HG02870 (cell line): ENCODE results near the gene SLC1A6.
"Not testable (repeated sequence)": the region's sequence is repeated elsewhere in the genome, so short reads cannot be mapped to it uniquely, and the experiment has no call there.

Experiments
- ATAC-seq: cut with Tn5 transposase; IDR thresholded peaks from one replicate; pipeline ENCODE4 v1.9.1; 2021; ENCODE audit warnings: mild to moderate bottlenecking, moderate library complexity; ENCODE audit not compliant: unreplicated experiment

SLC1A6 gene

DNA sequence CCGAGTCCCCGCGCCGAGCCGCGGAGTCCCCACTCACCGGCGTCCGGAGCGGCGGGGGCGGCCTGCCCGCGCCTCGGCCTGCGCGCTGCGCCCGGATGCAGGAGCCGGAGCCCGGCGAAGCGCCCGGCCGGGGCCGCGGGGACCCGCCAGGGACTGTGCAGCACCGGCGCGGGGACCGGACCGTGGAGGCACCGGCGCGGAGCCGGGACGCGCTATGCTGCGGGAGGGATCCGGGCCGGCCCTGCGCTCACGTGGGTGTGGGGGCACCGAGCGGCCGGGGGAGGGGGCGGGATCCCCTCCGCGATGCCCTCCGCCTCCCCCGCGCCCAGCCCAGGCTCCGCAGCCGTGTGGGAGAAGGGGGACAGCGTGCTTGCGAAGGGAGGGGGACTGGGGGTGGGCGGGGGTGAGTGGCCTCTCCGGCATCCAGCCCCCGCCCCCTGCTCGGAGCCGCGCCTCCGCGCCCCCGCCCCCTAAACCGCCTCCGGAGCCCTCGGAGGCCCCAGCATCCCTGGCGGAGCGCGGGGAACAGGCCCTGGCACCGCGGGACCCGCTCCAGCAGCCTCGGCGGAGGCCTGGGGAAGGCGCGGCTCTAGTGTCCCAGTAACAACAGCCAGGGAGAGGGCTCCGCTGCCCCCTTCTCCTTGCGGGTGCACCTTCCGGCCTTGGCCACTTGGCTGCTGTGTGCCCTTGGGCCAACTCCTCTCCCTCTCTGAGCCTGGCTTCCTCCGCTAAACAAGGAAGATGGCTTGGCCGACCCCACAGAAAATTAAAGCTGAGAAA lies at the start of gene SLC1A6:
TSS of gene SLC1A6 (minus strand) at position 389 of the 780 bp plus-strand sequence. CDS start 6,954 bp downstream, outside the sequence.
- ATAC-seq = no peak

DNA sequence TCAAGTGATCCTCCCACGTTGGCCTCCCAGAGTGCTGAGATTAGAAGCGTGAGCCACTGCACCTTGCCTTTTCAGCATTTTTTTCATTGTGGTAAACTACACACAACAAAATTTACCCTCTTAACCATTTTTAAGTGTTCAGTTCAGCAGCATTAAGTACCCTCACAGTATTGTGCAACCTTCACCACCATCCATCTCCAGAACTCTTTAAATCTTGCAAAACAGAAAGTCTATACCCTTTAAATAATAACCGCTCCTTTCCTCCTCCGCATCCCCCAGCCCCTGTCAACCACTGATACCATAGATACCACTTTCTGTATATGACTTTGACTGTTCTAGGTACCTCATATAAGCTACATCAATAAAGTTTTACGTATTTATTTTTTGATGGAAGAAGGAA lies 48.8 kb upstream of the SLC1A6 start:
- no peak for ATAC-seq

- ATAC-seq = no peak
Observed at GRCh38 chr19:15025217-15025616, 45.6 kb upstream of the SLC1A6 start.

DNA sequence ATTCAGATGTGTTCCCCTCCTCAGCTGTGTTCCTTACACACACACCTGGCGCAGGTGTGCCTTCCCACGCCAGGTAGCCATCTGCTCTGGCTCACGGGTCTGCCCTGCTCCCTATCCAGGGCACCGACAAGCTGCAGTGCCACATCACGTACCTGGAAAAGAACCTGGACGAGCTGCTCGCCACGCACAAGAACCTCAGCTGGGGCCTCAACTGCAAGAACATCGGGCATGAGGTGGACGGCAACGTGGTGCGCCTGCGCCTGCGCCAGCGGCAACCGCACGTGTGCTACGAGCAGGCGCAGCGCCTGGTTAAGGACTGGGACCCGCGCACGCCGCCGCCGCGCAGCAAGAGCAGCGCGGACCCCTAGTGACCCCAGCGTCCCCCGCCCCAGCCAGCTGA lies 43.1 kb upstream of the SLC1A6 start:
- no peak for ATAC-seq

- no peak for ATAC-seq
Observed at GRCh38 chr19:15021286-15022007, 41.8 kb upstream of the SLC1A6 start.

DNA sequence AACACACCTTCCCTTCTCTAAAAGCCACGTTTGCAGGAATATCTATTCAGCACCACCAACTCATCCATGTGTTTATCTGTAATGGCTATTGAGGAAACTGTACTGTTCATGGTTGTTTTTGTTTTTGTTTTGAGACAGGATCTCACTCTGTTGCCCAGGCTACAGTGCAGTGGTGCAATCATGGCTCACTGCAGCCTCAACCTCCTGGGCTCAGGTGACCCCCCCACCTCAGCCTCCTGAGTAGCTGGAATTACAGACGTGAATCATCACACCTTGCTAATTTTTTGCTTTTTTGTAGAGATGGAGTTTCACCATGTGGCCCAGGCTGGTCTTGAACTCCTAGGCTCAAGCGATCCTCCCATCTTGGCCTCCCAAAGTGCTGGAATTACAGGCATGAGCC lies 39.2 kb upstream of the SLC1A6 start:
- not testable (repeated sequence) for ATAC-seq

DNA sequence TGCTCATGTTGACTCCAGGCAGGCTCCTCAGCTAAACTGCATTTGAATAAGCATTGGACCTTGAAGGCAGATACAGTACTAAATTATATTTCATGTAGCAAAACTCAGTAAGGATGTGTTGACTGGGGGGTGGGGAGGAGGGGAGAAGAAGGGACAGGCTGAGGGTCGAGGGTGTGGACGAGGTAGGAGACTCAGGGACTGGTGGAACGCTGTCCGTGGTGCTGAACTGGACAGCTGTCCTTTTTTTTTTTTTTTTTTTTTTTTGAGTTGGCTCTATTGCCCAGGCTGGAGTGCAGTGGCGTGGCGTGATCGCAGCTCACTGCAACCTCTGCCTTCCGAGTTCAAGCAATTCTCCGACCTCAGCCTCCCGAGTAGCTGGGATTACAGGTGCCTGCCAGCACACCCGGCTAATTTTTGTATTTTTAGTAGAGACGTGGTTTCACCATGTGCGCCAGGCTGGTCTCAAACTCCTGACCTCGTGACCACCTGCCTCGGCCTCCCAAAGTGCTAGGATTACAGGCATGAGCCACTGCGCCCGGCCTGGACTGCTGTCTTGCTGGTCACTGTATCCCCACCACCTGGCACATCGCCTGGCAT lies 36.4 kb upstream of the SLC1A6 start:
- no peak for ATAC-seq

DNA sequence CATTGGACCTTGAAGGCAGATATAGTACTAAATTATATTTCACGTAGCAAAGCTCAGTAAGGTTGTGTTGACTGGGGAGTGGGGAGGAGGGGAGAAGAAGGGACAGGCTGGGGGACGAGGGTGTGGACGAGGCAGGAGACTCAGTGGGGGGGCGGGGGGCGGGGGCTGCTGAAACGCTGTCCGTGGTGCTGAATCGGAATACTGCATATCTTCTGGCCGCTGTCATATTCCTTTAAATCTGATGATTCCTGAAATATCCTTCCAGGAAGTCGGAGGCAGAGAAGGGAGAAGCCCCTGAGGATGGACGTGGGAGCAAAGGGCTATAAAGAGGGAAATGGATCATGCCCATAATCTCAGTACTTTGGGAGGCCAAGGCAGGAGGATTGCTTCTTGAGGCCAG lies 34.9 kb upstream of the SLC1A6 start:
- ATAC-seq = no peak

GRCh38 chr19:15010501-15011300 lies 31.0 kb upstream of the SLC1A6 start:
- ATAC-seq = no peak

DNA sequence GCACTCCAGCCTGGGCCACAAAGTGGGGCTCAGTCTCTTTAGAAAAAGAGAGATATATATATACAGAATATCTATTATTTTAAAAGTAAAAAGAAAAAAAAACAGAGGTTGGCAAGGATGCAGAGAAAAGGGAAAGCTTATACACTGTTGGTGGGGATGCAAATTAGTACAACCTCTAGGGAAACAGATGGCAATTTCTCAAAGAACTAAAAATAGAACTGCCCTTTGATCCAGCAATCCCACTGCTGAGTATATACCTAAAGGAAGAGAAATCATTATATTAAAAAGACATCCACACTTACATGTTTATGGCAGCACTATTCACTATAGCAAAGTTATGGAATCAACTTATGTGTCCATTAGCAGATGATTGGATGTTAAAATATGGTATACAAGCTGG lies 28.6 kb upstream of the SLC1A6 start:
- no peak for ATAC-seq

DNA sequence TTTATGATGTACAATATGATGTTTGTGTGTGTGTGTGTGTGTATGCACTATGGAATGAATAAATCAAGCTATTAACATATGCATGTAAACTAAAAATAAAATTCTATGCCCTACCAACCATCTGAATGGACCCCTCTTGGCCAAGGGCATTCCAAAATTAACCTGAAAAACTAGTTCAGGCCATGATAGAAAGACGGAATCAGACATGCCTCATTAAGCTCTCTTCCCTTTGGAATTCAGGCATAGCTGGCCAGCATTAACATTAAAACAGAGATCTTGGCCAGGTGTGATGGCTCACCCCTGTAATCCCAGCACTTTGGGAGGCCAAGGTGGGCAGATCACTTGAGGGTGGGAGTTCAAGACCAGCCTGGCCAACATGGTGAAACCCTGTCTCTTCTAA lies 18.3 kb upstream of the SLC1A6 start:
- no peak for ATAC-seq

DNA sequence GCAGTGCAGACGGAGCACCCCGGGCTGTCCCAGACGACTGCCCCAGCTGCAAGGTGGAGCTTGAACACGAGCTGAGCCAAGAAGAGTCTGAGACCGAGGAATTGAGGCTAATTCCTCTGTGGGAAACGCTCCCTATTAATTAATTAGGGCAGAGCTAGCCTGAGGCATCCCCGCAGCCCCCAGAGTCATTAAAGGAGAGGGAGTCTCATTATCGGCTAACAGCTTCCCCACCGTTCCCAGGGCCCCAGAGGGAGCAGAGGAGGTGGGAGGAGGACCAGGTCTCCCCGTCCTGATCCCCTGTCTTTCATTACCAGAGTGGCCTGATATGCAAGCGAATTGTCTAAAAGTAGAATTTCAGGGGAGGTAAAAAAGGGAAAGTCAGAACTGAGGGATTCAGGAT lies 13.1 kb upstream of the SLC1A6 start:
- no peak for ATAC-seq

GRCh38 chr19:14985133-14985532 lies 5.5 kb upstream of the SLC1A6 start:
- no peak for ATAC-seq

GRCh38 chr19:14978161-14978776 lies 1.4 kb downstream of the SLC1A6 start:
- no peak for ATAC-seq

DNA sequence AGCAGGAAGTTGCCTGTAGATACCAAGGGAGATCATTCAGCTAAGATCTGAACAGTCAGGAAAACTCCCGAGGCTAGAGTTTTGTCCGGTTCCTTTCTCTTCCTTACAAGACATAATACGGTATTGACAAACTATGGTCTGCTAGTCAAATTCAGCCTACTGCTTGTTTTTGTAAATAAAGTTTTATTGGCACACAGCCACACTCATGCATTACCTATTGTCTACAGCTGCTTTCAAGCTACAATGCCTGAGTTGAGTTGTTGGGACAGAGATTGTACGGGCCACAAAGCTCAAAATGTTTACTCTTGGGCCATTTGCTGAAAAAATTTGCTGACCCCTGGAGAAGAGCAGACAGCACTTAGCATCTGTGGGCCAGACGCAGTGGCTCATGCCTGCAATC lies 2.5 kb downstream of the SLC1A6 start:
- no peak for ATAC-seq

- ATAC-seq = no peak
Observed at GRCh38 chr19:14974488-14974887, 5.2 kb downstream of the SLC1A6 start.

GRCh38 chr19:14972676-14973075 lies 7.0 kb downstream of the SLC1A6 start:
- no peak for ATAC-seq

GRCh38 chr19:14971474-14971873 lies 8.2 kb downstream of the SLC1A6 start:
- no peak for ATAC-seq

- no peak for ATAC-seq
Observed at GRCh38 chr19:14968247-14968646, 11.4 kb downstream of the SLC1A6 start.

- ATAC-seq = no peak
Observed at GRCh38 chr19:14961956-14962685, 17.5 kb downstream of the SLC1A6 start.
